ENCODE data around the gene USP2.
A peak's percentile ranks its signal among the peaks of the same experiment; 100 is the strongest.

Gene USP2

DNA sequence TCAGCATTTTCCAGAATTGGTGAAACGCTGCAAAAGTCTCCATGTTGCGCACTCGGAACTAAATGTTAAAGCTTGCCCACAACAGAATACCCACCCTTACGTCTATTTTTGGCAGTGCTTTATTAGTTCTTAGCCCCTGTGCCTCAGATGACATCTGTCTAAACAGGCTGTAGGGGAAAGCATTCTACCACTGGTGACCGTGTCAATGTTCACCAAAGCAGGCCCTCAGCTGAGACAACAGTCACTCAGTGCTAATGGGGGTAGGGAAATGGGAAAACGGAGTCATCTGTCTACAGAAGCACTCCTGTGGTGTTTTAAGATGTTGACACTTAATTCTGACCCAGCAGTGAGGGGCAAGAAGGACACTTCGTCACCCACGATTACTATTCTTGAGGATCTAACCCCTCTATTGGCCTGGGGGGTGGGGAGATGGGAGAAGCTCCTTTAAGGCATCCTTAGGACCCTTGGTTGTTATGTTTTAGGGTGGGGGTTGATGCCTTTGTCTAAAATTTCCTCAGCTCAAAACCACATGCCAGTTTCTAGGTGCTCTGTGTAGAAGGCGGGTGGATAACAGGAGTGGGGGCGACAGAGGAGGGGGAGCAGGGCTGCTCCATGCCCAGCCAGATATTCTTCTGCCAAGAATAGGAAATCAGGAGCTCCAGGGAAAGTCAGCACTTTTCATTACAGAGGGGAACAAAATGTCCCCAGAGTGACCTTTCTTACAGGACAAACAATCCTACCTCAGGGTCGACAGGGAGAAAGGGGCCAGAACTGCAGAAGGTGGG is 19.4 kb downstream of the USP2 start:
- Histone ChIP-seq H2AFZ (ENCODE audit: low read depth, low read length) (no peak overlapping the region), H3K4me2 (ENCODE audit: low read length, poor library complexity, severe bottlenecking) (no peak overlapping the region), H2BK12ac (ENCODE audit: low read length in 2 of 2) (no peak overlapping the region), H2AK5ac (ENCODE audit: low read length, severe bottlenecking) (no peak overlapping the region), H3K36me3 (ENCODE audit: control insufficient read depth in 1 of 2, insufficient read depth in 2 of 2, low read depth in 1 of 2, low read length in 2 of 2) (no peaks in the 10 kb centered on the region), H3K18ac (ENCODE audit: low read depth in 1 of 2, low read length in 2 of 2) (no peak overlapping the region), H2BK5ac (ENCODE audit: low read depth, low read length, poor library complexity, severe bottlenecking) (no peak overlapping the region), H3K23ac (ENCODE audit: low read length in 2 of 2) (peak overlapping the region in 1 of 2 experiments; percentile 19), H3K4me3 (ENCODE audit: insufficient read depth in 1 of 2, low read depth in 1 of 2, low read length in 2 of 2) (no peak overlapping the region), H3K14ac (ENCODE audit: low read length in 2 of 2) (no peak overlapping the region), H2BK15ac (ENCODE audit: low read depth, poor library complexity, severe bottlenecking) (no peak overlapping the region), H3K27me3 (ENCODE audit: control insufficient read depth in 1 of 2, insufficient read depth in 1 of 2, low read length in 2 of 2) (peaks cover 29 to 54% of the 10 kb centered on the region in 2 experiments), H3K4me1 (ENCODE audit: control insufficient read depth, insufficient read depth, low read depth, low read length) (peaks cover 22% of the 10 kb centered on the region), H3K27ac (ENCODE audit: low read length, poor library complexity, severe bottlenecking) (no peak overlapping the region), H3K4ac (ENCODE audit: low read depth in 1 of 2, low read length in 2 of 2) (no peak overlapping the region), H3K9ac (ENCODE audit: low read length) (no peak overlapping the region), H4K8ac (ENCODE audit: low read length) (no peak overlapping the region), H3K9me3 (ENCODE audit: control insufficient read depth, low read length) (no peaks in the 10 kb centered on the region), H2BK120ac (ENCODE audit: low read depth, low read length) (no peak overlapping the region), H3K79me1 (replicated peaks; ENCODE audit: low read length, poor library complexity, severe bottlenecking) (no peaks in the 10 kb centered on the region), H4K91ac (ENCODE audit: low read length) (no peak overlapping the region)
- 75% methylated on average over 11 of the region's 11 CpGs for WGBS
- peak; percentile 35 for DNase-seq

DNA sequence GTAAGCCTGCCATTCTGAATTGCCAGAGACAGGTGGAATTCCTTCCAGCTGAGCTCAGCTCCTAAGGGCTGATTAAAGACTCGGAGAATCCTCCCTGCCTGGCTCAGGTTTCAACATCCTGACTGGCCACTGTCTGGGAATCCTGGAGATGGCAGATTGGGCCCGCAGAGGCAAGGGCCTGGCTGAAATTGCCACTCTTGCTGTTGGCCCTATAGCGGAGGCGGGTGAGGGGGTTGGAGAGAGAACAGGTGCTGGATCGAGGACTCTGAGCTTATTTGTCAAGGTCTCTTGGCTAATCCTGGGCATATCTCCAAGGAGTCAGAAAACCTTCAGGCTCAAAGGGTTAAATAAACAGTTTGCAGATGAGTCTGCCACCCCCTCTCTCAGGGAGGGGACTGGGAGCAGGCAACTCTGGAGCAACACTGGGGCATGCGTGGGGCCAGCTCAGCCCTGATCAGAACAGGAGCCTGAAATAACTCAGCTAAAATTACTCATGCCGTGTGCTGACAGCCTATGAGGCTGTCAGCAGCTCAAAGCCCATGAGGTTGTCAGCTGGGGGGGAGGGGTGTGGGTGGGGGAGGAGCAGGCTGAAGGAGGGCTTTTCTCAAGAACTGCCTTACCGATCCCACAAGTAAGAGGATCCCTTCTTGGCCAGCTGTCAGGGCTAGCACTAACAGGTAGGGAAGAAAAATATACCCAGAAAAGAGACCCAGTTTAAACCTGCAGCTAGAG is 20.3 kb downstream of the USP2 start:
- Histone ChIP-seq H3K4ac (ENCODE audit: low read depth in 1 of 2, low read length in 2 of 2) (no peak overlapping the region), H3K4me2 (ENCODE audit: low read length, poor library complexity, severe bottlenecking) (peak overlapping the region; percentile 7), H2BK12ac (ENCODE audit: low read length in 2 of 2) (no peak overlapping the region), H3K9me3 (ENCODE audit: control insufficient read depth, low read length) (no peaks in the 10 kb centered on the region), H3K36me3 (ENCODE audit: control insufficient read depth in 1 of 2, insufficient read depth in 2 of 2, low read depth in 1 of 2, low read length in 2 of 2) (no peaks in the 10 kb centered on the region), H2BK5ac (ENCODE audit: low read depth, low read length, poor library complexity, severe bottlenecking) (no peak overlapping the region), H3K18ac (ENCODE audit: low read depth in 1 of 2, low read length in 2 of 2) (no peak overlapping the region), H2AFZ (ENCODE audit: low read depth, low read length) (no peak overlapping the region), H3K27ac (ENCODE audit: low read length, poor library complexity, severe bottlenecking) (peak overlapping the region; percentile 35), H3K9ac (ENCODE audit: low read length) (no peak overlapping the region), H3K14ac (ENCODE audit: low read length in 2 of 2) (no peak overlapping the region), H2BK15ac (ENCODE audit: low read depth, poor library complexity, severe bottlenecking) (no peak overlapping the region), H3K27me3 (ENCODE audit: control insufficient read depth in 1 of 2, insufficient read depth in 1 of 2, low read length in 2 of 2) (peaks cover 29 to 46% of the 10 kb centered on the region in 2 experiments), H3K4me1 (ENCODE audit: control insufficient read depth, insufficient read depth, low read depth, low read length) (peaks cover 27% of the 10 kb centered on the region), H2AK5ac (ENCODE audit: low read length, severe bottlenecking) (no peak overlapping the region), H3K23ac (ENCODE audit: low read length in 2 of 2) (no peak overlapping the region), H3K4me3 (ENCODE audit: insufficient read depth in 1 of 2, low read depth in 1 of 2, low read length in 2 of 2) (no peak overlapping the region), H2BK120ac (ENCODE audit: low read depth, low read length) (no peak overlapping the region), H4K91ac (ENCODE audit: low read length) (no peak overlapping the region), H4K8ac (ENCODE audit: low read length) (no peak overlapping the region), H3K79me1 (replicated peaks; ENCODE audit: low read length, poor library complexity, severe bottlenecking) (no peaks in the 10 kb centered on the region)
- WGBS = 7% methylated on average over 8 of the region's 8 CpGs
- peak; percentile 87 for DNase-seq

DNA sequence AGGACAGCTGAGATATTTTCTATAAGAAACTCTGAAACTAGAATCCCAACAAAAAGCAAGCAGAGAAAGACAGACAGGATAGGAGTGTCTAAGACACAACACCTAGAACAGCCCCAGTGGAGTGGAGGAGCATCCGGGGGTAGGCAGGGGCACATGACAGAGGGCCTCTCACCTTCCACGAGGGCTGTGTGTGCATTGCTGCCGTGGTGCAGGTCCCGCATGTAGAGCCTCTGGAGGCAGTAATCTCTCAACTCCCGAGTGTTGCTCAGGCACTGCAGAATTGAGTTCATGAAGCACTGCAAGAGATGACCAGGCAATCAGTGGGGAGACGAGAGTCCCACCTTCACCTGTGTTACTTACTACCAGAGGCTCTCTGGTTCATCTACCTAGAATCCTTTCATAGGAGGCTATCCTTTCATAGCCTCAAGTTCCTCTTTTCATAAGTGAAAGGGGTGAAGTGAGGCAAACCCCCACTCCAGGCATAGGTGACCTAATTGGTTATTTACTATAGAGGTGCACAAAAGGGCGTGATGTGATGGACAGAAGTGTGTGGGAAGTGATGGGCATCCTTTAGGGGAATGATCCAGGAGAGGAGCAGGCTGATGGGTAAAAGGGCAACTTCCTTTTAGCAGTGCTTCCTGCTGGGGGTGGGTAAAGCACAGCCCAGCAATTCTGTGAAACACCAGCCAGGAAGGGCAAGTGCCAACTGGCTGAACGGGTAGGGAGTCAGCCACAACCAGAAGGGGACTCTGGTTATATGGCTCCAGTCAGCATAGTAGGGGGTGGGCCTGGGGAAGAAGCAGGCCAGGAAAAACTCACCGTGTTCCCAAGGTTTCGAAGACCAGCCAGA is 21.9 kb downstream of the USP2 start:
- no peaks in the 10 kb centered on the region for H3K9me3 ChIP-seq (ENCODE audit: control insufficient read depth, low read length)
- no peak overlapping the region for H3K18ac ChIP-seq (ENCODE audit: low read depth in 1 of 2, low read length in 2 of 2)
- no peak overlapping the region for H3K4me2 ChIP-seq (ENCODE audit: low read length, poor library complexity, severe bottlenecking)
- no peak overlapping the region for H3K4ac ChIP-seq (ENCODE audit: low read depth in 1 of 2, low read length in 2 of 2)
- H3K4me1 ChIP-seq (ENCODE audit: control insufficient read depth, insufficient read depth, low read depth, low read length) = peaks cover 27% of the 10 kb centered on the region
- no peak overlapping the region for H2BK12ac ChIP-seq (ENCODE audit: low read length in 2 of 2)
- WGBS = 82% methylated on average over 9 of the region's 10 CpGs
- no peaks in the 10 kb centered on the region for H3K79me1 ChIP-seq (replicated peaks; ENCODE audit: low read length, poor library complexity, severe bottlenecking)
- H3K9ac ChIP-seq (ENCODE audit: low read length) = no peak overlapping the region
- DNase-seq = no peak
- H2AFZ ChIP-seq (ENCODE audit: low read depth, low read length) = no peak overlapping the region
- no peak overlapping the region for H2BK120ac ChIP-seq (ENCODE audit: low read depth, low read length)
- H3K4me3 ChIP-seq (ENCODE audit: insufficient read depth in 1 of 2, low read depth in 1 of 2, low read length in 2 of 2) = no peak overlapping the region
- no peak overlapping the region for H2BK5ac ChIP-seq (ENCODE audit: low read depth, low read length, poor library complexity, severe bottlenecking)
- no peak overlapping the region for H4K8ac ChIP-seq (ENCODE audit: low read length)
- no peak overlapping the region for H3K14ac ChIP-seq (ENCODE audit: low read length in 2 of 2)
- H2AK5ac ChIP-seq (ENCODE audit: low read length, severe bottlenecking) = peak overlapping the region; percentile 14
- no peaks in the 10 kb centered on the region for H3K36me3 ChIP-seq (ENCODE audit: control insufficient read depth in 1 of 2, insufficient read depth in 2 of 2, low read depth in 1 of 2, low read length in 2 of 2)
- peaks cover 28 to 47% of the 10 kb centered on the region in 2 experiments for H3K27me3 ChIP-seq (ENCODE audit: control insufficient read depth in 1 of 2, insufficient read depth in 1 of 2, low read length in 2 of 2)
- no peak overlapping the region for H4K91ac ChIP-seq (ENCODE audit: low read length)
- no peak overlapping the region for H3K27ac ChIP-seq (ENCODE audit: low read length, poor library complexity, severe bottlenecking)
- H3K23ac ChIP-seq (ENCODE audit: low read length in 2 of 2) = no peak overlapping the region
- peak overlapping the region; percentile 73 for H2BK15ac ChIP-seq (ENCODE audit: low read depth, poor library complexity, severe bottlenecking)
